Measurements from ENCODE around the gene DDX24. TPM values are rescaled to one million over a fixed set of nuclear protein-coding genes. Genes with fewer than 3 reads are reported as not detected.

DDX24 gene
- total RNA-seq, 2 donors from 2014 or later, result 136 to 393 TPM

- H3K27ac ChIP-seq, result no peak overlapping the region
- H3K27me3 ChIP-seq (replicated peaks; ENCODE audit: insufficient read depth), result no peaks in the 10 kb centered on the region
- no peaks in the 10 kb centered on the region for H3K36me3 ChIP-seq
- intact Hi-C loops (cut with DNase I), result no loop called here
- 88% methylated on average over 2 of the region's 2 CpGs for WGBS
- no peaks in the 10 kb centered on the region for H3K9me3 ChIP-seq
- H3K4me3 ChIP-seq, result no peak overlapping the region
- DNase-seq (ENCODE audit: low spot score), result no peak
- H3K4me1 ChIP-seq (replicated peaks), result no peaks in the 10 kb centered on the region
- TF ChIP-seq POLR2AphosphoS5 (IDR thresholded peaks at IDR 0.05), result no peak
- no peak for TF ChIP-seq POLR2A (IDR thresholded peaks at IDR 0.05)
- TF ChIP-seq, protein P1, sequence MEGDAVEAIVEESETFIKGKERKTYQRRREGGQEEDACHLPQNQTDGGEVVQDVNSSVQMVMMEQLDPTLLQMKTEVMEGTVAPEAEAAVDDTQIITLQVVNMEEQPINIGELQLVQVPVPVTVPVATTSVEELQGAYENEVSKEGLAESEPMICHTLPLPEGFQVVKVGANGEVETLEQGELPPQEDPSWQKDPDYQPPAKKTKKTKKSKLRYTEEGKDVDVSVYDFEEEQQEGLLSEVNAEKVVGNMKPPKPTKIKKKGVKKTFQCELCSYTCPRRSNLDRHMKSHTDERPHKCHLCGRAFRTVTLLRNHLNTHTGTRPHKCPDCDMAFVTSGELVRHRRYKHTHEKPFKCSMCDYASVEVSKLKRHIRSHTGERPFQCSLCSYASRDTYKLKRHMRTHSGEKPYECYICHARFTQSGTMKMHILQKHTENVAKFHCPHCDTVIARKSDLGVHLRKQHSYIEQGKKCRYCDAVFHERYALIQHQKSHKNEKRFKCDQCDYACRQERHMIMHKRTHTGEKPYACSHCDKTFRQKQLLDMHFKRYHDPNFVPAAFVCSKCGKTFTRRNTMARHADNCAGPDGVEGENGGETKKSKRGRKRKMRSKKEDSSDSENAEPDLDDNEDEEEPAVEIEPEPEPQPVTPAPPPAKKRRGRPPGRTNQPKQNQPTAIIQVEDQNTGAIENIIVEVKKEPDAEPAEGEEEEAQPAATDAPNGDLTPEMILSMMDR (IDR thresholded peaks at IDR 0.05), result no peak
Observed at GRCh38 chr14:94024549-94024948, 56.5 kb downstream of the DDX24 start.

GRCh38 chr14:94022532-94023411, 58.2 kb downstream of the DDX24 start:
- intact Hi-C loops (cut with DNase I), result no loop called here
- WGBS, result 63% methylated on average over 10 of the region's 10 CpGs
- Histone ChIP-seq H3K9me3 (no peaks in the 10 kb centered on the region), H3K36me3 (no peaks in the 10 kb centered on the region), H3K4me3 (no peak overlapping the region), H3K27ac (no peak overlapping the region), H3K27me3 (replicated peaks; ENCODE audit: insufficient read depth) (no peaks in the 10 kb centered on the region), H3K4me1 (replicated peaks) (no peaks in the 10 kb centered on the region)
- no peak for DNase-seq (ENCODE audit: low spot score)
- TF ChIP-seq POLR2A (IDR thresholded peaks at IDR 0.05), result no peak
- TF ChIP-seq, protein P1 (IDR thresholded peaks at IDR 0.05), result no peak
- TF ChIP-seq POLR2AphosphoS5 (IDR thresholded peaks at IDR 0.05), result no peak

DNA sequence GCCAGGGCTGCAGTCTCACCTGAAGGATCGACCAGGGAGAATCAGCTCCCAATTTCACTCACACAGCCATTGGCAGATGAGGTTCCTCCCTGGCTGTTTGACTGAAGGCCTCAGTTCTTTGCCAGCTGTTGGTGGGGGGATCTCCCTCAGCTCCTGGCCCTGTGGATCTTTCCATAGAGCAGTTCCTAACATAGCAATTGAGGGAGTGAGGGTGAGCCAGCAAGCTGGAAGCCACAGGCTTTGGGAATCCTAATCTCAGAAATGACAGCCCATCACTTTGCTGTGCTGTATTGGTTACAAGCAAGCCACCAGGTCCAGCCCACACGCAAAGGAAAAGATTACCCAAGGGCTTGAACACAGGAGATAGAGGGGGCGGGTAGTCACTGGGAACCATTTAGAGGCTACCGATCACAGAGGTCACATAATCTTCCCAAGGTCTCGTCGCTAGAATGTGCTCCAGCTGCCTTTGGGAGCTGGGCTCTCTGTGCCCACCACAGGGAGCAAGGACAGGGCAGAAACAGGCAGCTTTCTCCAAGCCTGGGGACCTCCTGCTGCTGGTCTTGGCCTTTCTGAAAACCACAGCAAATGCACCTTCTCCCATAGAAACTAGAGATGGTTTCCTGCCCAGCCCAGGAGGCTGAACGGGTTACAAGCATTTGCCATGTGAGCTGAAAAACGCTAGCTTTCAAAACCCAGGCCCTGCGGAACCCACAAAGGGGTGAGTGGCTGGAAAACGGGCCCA, 59.4 kb downstream of the DDX24 start:
- no peak for DNase-seq (ENCODE audit: low spot score)
- H3K27me3 ChIP-seq (replicated peaks; ENCODE audit: insufficient read depth), result no peaks in the 10 kb centered on the region
- H3K4me1 ChIP-seq (replicated peaks), result no peaks in the 10 kb centered on the region
- no peak overlapping the region for H3K4me3 ChIP-seq
- H3K36me3 ChIP-seq, result no peaks in the 10 kb centered on the region
- intact Hi-C loops (cut with DNase I), result no loop called here
- no peaks in the 10 kb centered on the region for H3K9me3 ChIP-seq
- H3K27ac ChIP-seq, result no peak overlapping the region
- WGBS, result 74% methylated on average over 10 of the region's 10 CpGs
- no peak for TF ChIP-seq POLR2AphosphoS5 (IDR thresholded peaks at IDR 0.05)
- TF ChIP-seq, protein P1 (IDR thresholded peaks at IDR 0.05), result no peak
- TF ChIP-seq POLR2A (IDR thresholded peaks at IDR 0.05), result no peak

DNA sequence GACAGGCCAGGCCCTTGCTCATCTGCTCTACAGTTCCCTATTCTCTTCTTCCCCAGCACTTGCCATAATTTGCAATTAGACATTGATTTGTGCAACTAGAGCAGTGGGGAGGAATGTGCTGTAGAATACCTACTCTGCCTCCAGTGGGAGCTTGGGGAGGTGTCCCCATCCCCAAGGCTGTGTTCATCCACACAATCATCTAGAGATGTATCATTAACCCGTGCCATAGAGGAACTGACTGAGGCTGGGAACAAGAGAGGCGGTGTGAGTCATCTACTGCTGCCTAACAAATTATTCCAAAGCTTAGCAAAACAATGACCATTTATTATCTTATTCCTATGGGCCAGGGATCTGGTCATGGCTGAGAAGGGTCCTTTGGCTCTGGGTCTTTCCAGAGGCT, 60.0 kb downstream of the DDX24 start:
- H3K9me3 ChIP-seq, result no peaks in the 10 kb centered on the region
- H3K27ac ChIP-seq, result no peak overlapping the region
- H3K4me3 ChIP-seq, result no peak overlapping the region
- WGBS, result 75% methylated on average over 2 of the region's 2 CpGs
- no peaks in the 10 kb centered on the region for H3K36me3 ChIP-seq
- intact Hi-C loops (cut with DNase I), result no loop called here
- TF ChIP-seq POLR2A (IDR thresholded peaks at IDR 0.05) (no peak), POLR2AphosphoS5 (IDR thresholded peaks at IDR 0.05) (no peak)
- TF ChIP-seq, protein P1 (IDR thresholded peaks at IDR 0.05), result no peak
- no peaks in the 10 kb centered on the region for H3K27me3 ChIP-seq (replicated peaks; ENCODE audit: insufficient read depth)
- DNase-seq (ENCODE audit: low spot score), result no peak
- H3K4me1 ChIP-seq (replicated peaks), result no peaks in the 10 kb centered on the region

Measured in prostate gland (tissue), 2 donors.